Measurements from ENCODE around the gene RUNX1.

RUNX1 gene

GRCh38 chr21:34944015-34944755 lies 104.9 kb downstream of the RUNX1 start:
- TF ChIP-seq CTCF (IDR thresholded peaks at IDR 0.05): no peak
- H3K4me1 ChIP-seq (ENCODE audit: control insufficient read depth in 1 of 2, insufficient read depth in 1 of 2, low read depth in 1 of 2, low read length in 1 of 2): peaks cover 36 to 71% of the 10 kb centered on the region in 2 experiments
- peak overlapping the region; percentile 72 for H3K27ac ChIP-seq
- no peak overlapping the region for H3K4me3 ChIP-seq (ENCODE audit: low read depth in 1 of 2, low read length in 1 of 2)
- H3K27me3 ChIP-seq: no peaks in the 10 kb centered on the region
- no peaks in the 10 kb centered on the region for H3K36me3 ChIP-seq
- no peaks in the 10 kb centered on the region for H3K9me3 ChIP-seq

GRCh38 chr21:34942911-34943310 lies 106.2 kb downstream of the RUNX1 start:
- no peak for TF ChIP-seq CTCF (IDR thresholded peaks at IDR 0.05)
- Histone ChIP-seq H3K4me1 (ENCODE audit: control insufficient read depth in 1 of 2, insufficient read depth in 1 of 2, low read depth in 1 of 2, low read length in 1 of 2) (peaks cover 37 to 77% of the 10 kb centered on the region in 2 experiments), H3K4me3 (ENCODE audit: low read depth in 1 of 2, low read length in 1 of 2) (no peak overlapping the region), H3K9me3 (no peaks in the 10 kb centered on the region), H3K36me3 (no peaks in the 10 kb centered on the region), H3K27me3 (no peaks in the 10 kb centered on the region), H3K27ac (peak overlapping the region; percentile 18)

- H3K27ac ChIP-seq: peak overlapping the region; percentile 56
- TF ChIP-seq CTCF (IDR thresholded peaks at IDR 0.05): no peak
- no peak overlapping the region for H3K4me3 ChIP-seq (ENCODE audit: low read depth in 1 of 2, low read length in 1 of 2)
- H3K9me3 ChIP-seq: no peaks in the 10 kb centered on the region
- no peaks in the 10 kb centered on the region for H3K36me3 ChIP-seq
- no peaks in the 10 kb centered on the region for H3K27me3 ChIP-seq
- H3K4me1 ChIP-seq (ENCODE audit: control insufficient read depth in 1 of 2, insufficient read depth in 1 of 2, low read depth in 1 of 2, low read length in 1 of 2): peaks cover 29 to 69% of the 10 kb centered on the region in 2 experiments
Observed at GRCh38 chr21:34941162-34941561, 107.9 kb downstream of the RUNX1 start.

- Histone ChIP-seq H3K9me3 (no peaks in the 10 kb centered on the region), H3K27me3 (no peaks in the 10 kb centered on the region), H3K36me3 (no peaks in the 10 kb centered on the region), H3K27ac (peak overlapping the region; percentile 56), H3K4me3 (ENCODE audit: low read depth in 1 of 2, low read length in 1 of 2) (no peak overlapping the region), H3K4me1 (ENCODE audit: control insufficient read depth in 1 of 2, insufficient read depth in 1 of 2, low read depth in 1 of 2, low read length in 1 of 2) (peaks cover 30 to 58% of the 10 kb centered on the region in 2 experiments)
- no peak for TF ChIP-seq CTCF (IDR thresholded peaks at IDR 0.05)
Observed at GRCh38 chr21:34939673-34940331, 109.3 kb downstream of the RUNX1 start.

- Histone ChIP-seq H3K4me3 (ENCODE audit: low read depth in 1 of 2, low read length in 1 of 2) (no peak overlapping the region), H3K4me1 (ENCODE audit: control insufficient read depth in 1 of 2, insufficient read depth in 1 of 2, low read depth in 1 of 2, low read length in 1 of 2) (peaks cover 36 to 64% of the 10 kb centered on the region in 2 experiments)
- no peak for TF ChIP-seq CTCF (IDR thresholded peaks at IDR 0.05)
Observed at GRCh38 chr21:34938089-34938764, 110.9 kb downstream of the RUNX1 start.

More at GRCh38 chr21:34938089-34938764, 110.9 kb downstream of the RUNX1 start:
- Histone ChIP-seq H3K9me3 (no peaks in the 10 kb centered on the region), H3K36me3 (no peaks in the 10 kb centered on the region), H3K27ac (peak overlapping the region; percentile 56), H3K27me3 (no peaks in the 10 kb centered on the region)
